PC-3 (cell line): ENCODE data around the gene POMT1.

Experiments
- EZH2 ChIP-seq: fragments of 300-600 bp; sonication (generic); IDR thresholded peaks from one replicate; pipeline ENCODE4 v1.6.1; 2017; ENCODE audit warnings: antibody characterized with exemption, mild to moderate bottlenecking, low read length; ENCODE audit not compliant: unreplicated experiment
- TF ChIP-seq, protein P1 (sequence below): fragments of 300-600 bp; sonication (generic); conservative IDR thresholded peaks from 2 replicates; pipeline ENCODE4 v1.5.1; 2017; ENCODE audit warnings: antibody characterized with exemption, low read depth, mild to moderate bottlenecking, low read length

DNA sequence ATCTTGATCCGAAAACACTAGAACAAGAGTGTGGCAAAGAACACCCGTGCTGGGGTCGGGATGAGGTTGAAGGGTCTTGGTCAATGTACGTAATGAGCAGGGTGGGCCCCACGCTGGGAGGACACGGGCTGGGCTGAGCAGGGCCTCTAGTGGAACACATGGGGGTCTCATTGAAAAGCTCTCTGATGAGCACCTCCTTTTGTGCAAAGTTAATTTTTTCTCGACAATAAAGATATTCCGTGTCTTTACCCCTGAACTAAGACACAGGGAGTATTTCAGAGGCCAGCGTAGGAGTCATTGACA, 20.3 kb downstream of the POMT1 start:
- no peak for TF ChIP-seq EZH2
- TF ChIP-seq, protein P1, sequence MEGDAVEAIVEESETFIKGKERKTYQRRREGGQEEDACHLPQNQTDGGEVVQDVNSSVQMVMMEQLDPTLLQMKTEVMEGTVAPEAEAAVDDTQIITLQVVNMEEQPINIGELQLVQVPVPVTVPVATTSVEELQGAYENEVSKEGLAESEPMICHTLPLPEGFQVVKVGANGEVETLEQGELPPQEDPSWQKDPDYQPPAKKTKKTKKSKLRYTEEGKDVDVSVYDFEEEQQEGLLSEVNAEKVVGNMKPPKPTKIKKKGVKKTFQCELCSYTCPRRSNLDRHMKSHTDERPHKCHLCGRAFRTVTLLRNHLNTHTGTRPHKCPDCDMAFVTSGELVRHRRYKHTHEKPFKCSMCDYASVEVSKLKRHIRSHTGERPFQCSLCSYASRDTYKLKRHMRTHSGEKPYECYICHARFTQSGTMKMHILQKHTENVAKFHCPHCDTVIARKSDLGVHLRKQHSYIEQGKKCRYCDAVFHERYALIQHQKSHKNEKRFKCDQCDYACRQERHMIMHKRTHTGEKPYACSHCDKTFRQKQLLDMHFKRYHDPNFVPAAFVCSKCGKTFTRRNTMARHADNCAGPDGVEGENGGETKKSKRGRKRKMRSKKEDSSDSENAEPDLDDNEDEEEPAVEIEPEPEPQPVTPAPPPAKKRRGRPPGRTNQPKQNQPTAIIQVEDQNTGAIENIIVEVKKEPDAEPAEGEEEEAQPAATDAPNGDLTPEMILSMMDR, result no peak
